Keratinocyte (primary cell): Measurements from ENCODE around the gene PFKM. TPM values are rescaled to one million over a fixed set of nuclear protein-coding genes. Genes with fewer than 3 reads are reported as not detected.

Experiments used
- DNase-seq: peaks from one replicate; pipeline ENCODE4 v3.0.0-alpha.2; 2011; ENCODE audit warnings: low read depth, missing footprints, low spot score
- FAIRE-seq: peaks from 2 replicates; lab custom pipeline; 2011; peaks lifted over from hg19 to GRCh38; lab: Jason Lieb, UNC
- H2AFZ ChIP-seq: 2 replicates; pipeline ENCODE4 v1.6.0; 2012; ENCODE audit warnings: low read length, control low read depth, inconsistent platforms; ENCODE audit not compliant: control insufficient read depth
- H3K27ac ChIP-seq: 2 replicates; pipeline ENCODE4 v1.5.1; 2011; ENCODE audit warnings: low read length; ENCODE audit not compliant: control insufficient read depth, insufficient read depth
- H3K27me3 ChIP-seq: 3 replicates; pipeline ENCODE4 v1.6.0; 2011; ENCODE audit warnings: low read length; ENCODE audit not compliant: control insufficient read depth, insufficient read depth; ENCODE audit errors: extremely low read depth
- H3K36me3 ChIP-seq, 2 experiments: 2 replicates in 1 of 2; 3 replicates in 1 of 2; pipeline ENCODE4 v1.5.1; 2011; ENCODE audit warnings: low read length in 2 of 2, mild to moderate bottlenecking in 1 of 2; ENCODE audit not compliant: control insufficient read depth in 2 of 2, insufficient read depth in 2 of 2; ENCODE audit errors: extremely low read depth in 1 of 2
- H3K4me1 ChIP-seq: 3 replicates; pipeline ENCODE4 v1.5.1; 2011; ENCODE audit warnings: low read length; ENCODE audit not compliant: control insufficient read depth, insufficient read depth; ENCODE audit errors: extremely low read depth
- H3K4me2 ChIP-seq: 3 replicates; pipeline ENCODE4 v1.6.0; 2011; ENCODE audit warnings: low read depth, low read length; ENCODE audit not compliant: control insufficient read depth, insufficient read depth; ENCODE audit errors: extremely low read depth
- H3K4me3 ChIP-seq, 3 experiments: fragments of 200-600 bp in 1 of 3; sonication (generic) in 1 of 3; 2 replicates in 2 of 3; 3 replicates in 1 of 3; pipeline ENCODE4 v1.5.1; 2011 to 2016; ENCODE audit warnings: low read length in 3 of 3, mild to moderate bottlenecking in 3 of 3, control low read depth in 2 of 3, inconsistent platforms in 1 of 3, low read depth in 1 of 3, mixed read lengths in 1 of 3, mixed run types in 1 of 3, moderate library complexity in 1 of 3; ENCODE audit not compliant: control insufficient read depth in 2 of 3, insufficient read depth in 2 of 3; ENCODE audit errors: extremely low read depth in 1 of 3
- H3K79me2 ChIP-seq: 2 replicates; pipeline ENCODE4 v1.6.0; 2012; ENCODE audit warnings: low read length; ENCODE audit not compliant: control insufficient read depth, insufficient read depth
- H3K9ac ChIP-seq: 3 replicates; pipeline ENCODE4 v1.6.0; 2011; ENCODE audit warnings: low read length; ENCODE audit not compliant: control insufficient read depth, insufficient read depth; ENCODE audit errors: extremely low read depth
- H3K9me1 ChIP-seq: 3 replicates; pipeline ENCODE4 v1.6.0; 2011; ENCODE audit warnings: low read length; ENCODE audit not compliant: control insufficient read depth, insufficient read depth; ENCODE audit errors: extremely low read depth
- H3K9me3 ChIP-seq: 2 replicates; pipeline ENCODE4 v1.5.1; 2012; ENCODE audit warnings: low read depth, low read length; ENCODE audit not compliant: control insufficient read depth
- H4K20me1 ChIP-seq: 3 replicates; pipeline ENCODE4 v1.6.0; 2011; ENCODE audit warnings: low read length; ENCODE audit not compliant: control insufficient read depth, insufficient read depth; ENCODE audit errors: extremely low read depth
- CTCF ChIP-seq, 3 experiments: IDR thresholded peaks in 1 of 3; conservative IDR thresholded peaks in 1 of 3; optimal IDR thresholded peaks in 1 of 3; 2 replicates in 2 of 3; 3 replicates in 1 of 3; pipeline versions ENCODE3 to v1.5.1; 2011; ENCODE audit warnings: low read length in 3 of 3, mild to moderate bottlenecking in 3 of 3, moderate library complexity in 2 of 3, control low read depth in 1 of 3, inconsistent platforms in 1 of 3; ENCODE audit not compliant: insufficient read depth in 2 of 3; ENCODE audit errors: extremely low read depth in 1 of 3
- EZH2 ChIP-seq: IDR thresholded peaks from one replicate; pipeline ENCODE4 v1.6.1; 2012; ENCODE audit warnings: inconsistent platforms, mild to moderate bottlenecking, low read length, moderate library complexity
- dilution Hi-C: fragments of 300-500 bp; cut with MboI; formaldehyde crosslinking; loops from one replicate; pipeline ENCODE4 v1.7.0; 2020; ENCODE audit warnings: low sequenced_read_pairs; ENCODE audit not compliant: extremely low pct_ligation_motif_present
- polyA plus RNA-seq, 5 experiments: library from polyadenylated mRNA; depleted of rRNA in 3 of 5; stranded (reverse) in 3 of 5; stranded (forward) in 1 of 5; unstranded in 1 of 5; fragments of >200 nt; gene quantifications; 1 replicate in 1 of 5; 2 replicates in 3 of 5; 3 replicates in 1 of 5; pipeline versions ENCODE4 v1.2.1 to v1.2.3, GENCODE V29; 2011 to 2012; ENCODE audit warnings: missing spikeins in 2 of 5, low read depth in 1 of 5, low replicate concordance in 1 of 5

Gene PFKM
- polyA plus RNA-seq, 1 donor (not counting 4 experiments of a cell fraction or from before 2014, with no cell fraction given) = 67.9 TPM

DNA sequence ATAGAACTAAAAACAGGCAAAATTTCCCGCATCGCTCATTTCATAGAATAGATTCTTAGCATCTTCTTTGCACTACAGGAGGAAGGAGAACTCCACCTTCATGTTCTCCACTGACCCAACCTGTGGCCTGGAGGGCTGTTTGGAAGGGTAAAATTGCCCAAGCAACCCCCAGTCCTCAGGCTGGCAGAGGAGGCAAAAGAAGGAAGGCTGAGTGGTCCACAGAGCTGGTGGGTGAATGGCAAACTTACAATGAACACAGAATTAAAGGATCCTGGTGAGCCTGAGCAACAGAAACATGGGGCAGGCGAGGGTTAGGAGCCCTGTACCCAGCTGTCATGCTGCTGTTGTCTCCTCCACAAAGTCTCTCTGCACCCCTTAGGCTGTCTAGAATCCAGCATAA is 38.3 kb upstream of the PFKM start:
- FAIRE-seq (no peak), DNase-seq (no peak)
- Histone ChIP-seq H2AFZ (no peak overlapping the region), H3K9ac (no peak overlapping the region), H3K4me1 (no peaks in the 10 kb centered on the region), H3K27me3 (no peaks in the 10 kb centered on the region), H3K79me2 (no peaks in the 10 kb centered on the region), H3K4me2 (no peak overlapping the region), H4K20me1 (no peaks in the 10 kb centered on the region), H3K9me3 (no peaks in the 10 kb centered on the region), H3K9me1 (no peaks in the 10 kb centered on the region), H3K27ac (no peak overlapping the region), H3K36me3 (peaks cover 6% of the 10 kb centered on the region in 2 experiments), H3K4me3 (no peak overlapping the region)
- dilution Hi-C loops = no loop called here
- no peak for TF ChIP-seq EZH2
- TF ChIP-seq CTCF (optimal IDR thresholded peaks at IDR 0.05 in 1 of 3, IDR thresholded peaks at IDR 0.05 in 1 of 3, conservative IDR thresholded peaks at IDR 0.05 in 1 of 3; ENCODE audit: extremely low read depth in 1 of 3, insufficient read depth in 2 of 3, low read length in 3 of 3) = no peak

DNA sequence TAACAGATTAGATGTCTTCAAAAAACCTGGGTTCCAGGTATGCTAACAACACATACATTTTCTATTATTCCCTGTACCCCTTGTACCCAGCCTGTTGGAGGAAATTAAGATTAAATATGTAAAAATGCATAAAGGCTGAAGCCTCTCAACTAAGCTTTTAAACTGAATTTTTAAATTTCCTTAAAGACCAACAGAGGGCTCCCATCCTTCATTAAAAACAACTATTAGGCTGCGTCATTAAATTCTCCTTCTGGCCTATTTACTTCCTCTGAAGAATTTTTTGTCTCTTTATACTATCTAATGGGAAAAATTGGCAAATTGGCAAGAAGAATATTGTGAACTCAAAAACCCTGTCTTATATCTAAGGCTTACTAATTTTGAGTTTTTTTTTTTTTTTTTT is 35.1 kb upstream of the PFKM start:
- no peaks in the 10 kb centered on the region for H3K9me3 ChIP-seq
- no peak for TF ChIP-seq EZH2
- no peak for TF ChIP-seq CTCF (optimal IDR thresholded peaks at IDR 0.05 in 1 of 3, IDR thresholded peaks at IDR 0.05 in 1 of 3, conservative IDR thresholded peaks at IDR 0.05 in 1 of 3; ENCODE audit: extremely low read depth in 1 of 3, insufficient read depth in 2 of 3, low read length in 3 of 3)
- no peak for FAIRE-seq
- H3K9me1 ChIP-seq = no peaks in the 10 kb centered on the region
- H3K4me3 ChIP-seq = no peak overlapping the region
- no peak overlapping the region for H3K27ac ChIP-seq
- no peak overlapping the region for H2AFZ ChIP-seq
- no peaks in the 10 kb centered on the region for H3K27me3 ChIP-seq
- no peaks in the 10 kb centered on the region for H4K20me1 ChIP-seq
- peaks cover 6% of the 10 kb centered on the region in 2 experiments for H3K36me3 ChIP-seq
- no peak for DNase-seq
- H3K4me1 ChIP-seq = no peaks in the 10 kb centered on the region
- H3K4me2 ChIP-seq = no peak overlapping the region
- dilution Hi-C loops = no loop called here
- H3K9ac ChIP-seq = no peak overlapping the region
- no peaks in the 10 kb centered on the region for H3K79me2 ChIP-seq
